IMR-90 (cell line): ENCODE data around the gene CENPM. TPM values are rescaled to one million over a fixed set of nuclear protein-coding genes. Genes with fewer than 3 reads are reported as not detected.

Experiments used
- ATAC-seq: fragments of 200-7000 bp; cut with Tn5 transposase; 2 replicates; pipeline ENCODE4 v1.9.1; 2020; ENCODE audit warnings: low read depth, mild to moderate bottlenecking, moderate library complexity
- BruUV-seq: library from RNA; stranded (reverse); fragments of 400-500 nt; replicated peaks from 2 replicates; lab custom pipeline; 2021; lab: Mats Ljungman, UMichigan
- CTCF ChIA-PET: fragments of 300-600 bp; formaldehyde crosslinking; extraction: SDS; loops from one replicate; lab custom pipeline; 2021; ENCODE audit warnings: antibody characterized with exemption; lab: Yijun Ruan, JAX
- POLR2A ChIA-PET: fragments of 300-600 bp; sonication (Branson Sonifier 250); formaldehyde crosslinking; loops from one replicate; lab custom pipeline; 2022; ENCODE audit warnings: antibody characterized with exemption; ENCODE audit not compliant: unreplicated experiment; lab: Charles Lee
- DNase-seq: peaks from one replicate; pipeline ENCODE4 v3.0.0; 2013
- H2AFZ ChIP-seq: replicated peaks from 2 replicates; pipeline ENCODE3; 2013; ENCODE audit warnings: low read length, mild to moderate bottlenecking; ENCODE audit not compliant: poor library complexity
- H2AK5ac ChIP-seq: 2 replicates; pipeline ENCODE4 v1.6.1; 2013; ENCODE audit warnings: low read depth, low read length, inconsistent platforms
- H2AK9ac ChIP-seq: replicated peaks from 2 replicates; pipeline ENCODE3; 2013; ENCODE audit warnings: mild to moderate bottlenecking, low read depth, low read length, moderate library complexity; ENCODE audit not compliant: poor library complexity
- H2BK120ac ChIP-seq: 2 replicates; pipeline ENCODE4 v1.6.1; 2013; ENCODE audit warnings: low read depth, low read length, inconsistent platforms
- H2BK15ac ChIP-seq: 3 replicates; pipeline ENCODE4 v1.6.1; 2013; ENCODE audit warnings: low read depth, low read length, inconsistent platforms
- H2BK20ac ChIP-seq: 2 replicates; pipeline ENCODE4 v1.6.1; 2013; ENCODE audit warnings: low read depth, mild to moderate bottlenecking, inconsistent platforms, low read length, moderate library complexity
- H2BK5ac ChIP-seq: 2 replicates; pipeline ENCODE4 v1.6.1; 2013; ENCODE audit warnings: mild to moderate bottlenecking, low read depth, low read length, inconsistent platforms; ENCODE audit not compliant: poor library complexity, severe bottlenecking
- H3K14ac ChIP-seq: replicated peaks from 2 replicates; pipeline ENCODE4 v1.6.1; 2013; ENCODE audit warnings: low read depth, low read length, inconsistent platforms
- H3K18ac ChIP-seq: 2 replicates; pipeline ENCODE4 v1.6.1; 2013; ENCODE audit warnings: low read depth, low read length, control low read depth
- H3K23ac ChIP-seq: 2 replicates; pipeline ENCODE4 v1.6.1; 2013; ENCODE audit warnings: low read depth, low read length, inconsistent platforms
- H3K27ac ChIP-seq: 2 replicates; pipeline ENCODE4 v1.5.1; 2013; ENCODE audit warnings: mild to moderate bottlenecking, control low read depth, low read length; ENCODE audit not compliant: insufficient read depth
- H3K27me3 ChIP-seq: 2 replicates; pipeline ENCODE4 v1.6.1; 2013; ENCODE audit warnings: low read length; ENCODE audit not compliant: control insufficient read depth, insufficient read depth
- H3K36me3 ChIP-seq: 2 replicates; pipeline ENCODE4 v1.6.1; 2013; ENCODE audit warnings: low read length, mixed read lengths; ENCODE audit not compliant: control insufficient read depth, insufficient read depth
- H3K4ac ChIP-seq: 2 replicates; pipeline ENCODE4 v1.6.1; 2013; ENCODE audit warnings: low read depth, low read length, inconsistent platforms
- H3K4me1 ChIP-seq: 2 replicates; pipeline ENCODE4 v1.6.1; 2013; ENCODE audit warnings: low read length, mixed read lengths; ENCODE audit not compliant: control insufficient read depth, insufficient read depth
- H3K4me2 ChIP-seq: 2 replicates; pipeline ENCODE4 v1.6.1; 2013; ENCODE audit warnings: low read depth, mild to moderate bottlenecking, control low read depth, low read length, moderate library complexity
- H3K4me3 ChIP-seq: 2 replicates; pipeline ENCODE4 v1.5.1; 2013; ENCODE audit warnings: low read depth, mild to moderate bottlenecking, control low read depth, low read length, moderate library complexity; ENCODE audit not compliant: insufficient read depth
- H3K56ac ChIP-seq: 2 replicates; pipeline ENCODE4 v1.6.1; 2013; ENCODE audit warnings: low read length, inconsistent platforms; ENCODE audit not compliant: insufficient read depth; ENCODE audit errors: extremely low read depth
- H3K79me1 ChIP-seq, 2 experiments: 2 replicates each; pipeline ENCODE4 v1.6.1; 2013; ENCODE audit warnings: low read length in 2 of 2, inconsistent platforms in 1 of 2, low read depth in 1 of 2
- H3K9ac ChIP-seq: 2 replicates; pipeline ENCODE4 v1.6.1; 2013; ENCODE audit warnings: low read depth, low read length, control low read depth
- H3K9me1 ChIP-seq: 2 replicates; pipeline ENCODE4 v1.6.1; 2013; ENCODE audit warnings: low read length, inconsistent platforms; ENCODE audit not compliant: insufficient read depth
- H3K9me3 ChIP-seq: 2 replicates; pipeline ENCODE4 v1.6.1; 2013; ENCODE audit warnings: low read length; ENCODE audit not compliant: control insufficient read depth, insufficient read depth
- H4K20me1 ChIP-seq: 2 replicates; pipeline ENCODE4 v1.6.1; 2013; ENCODE audit warnings: low read length, inconsistent platforms; ENCODE audit not compliant: insufficient read depth
- H4K5ac ChIP-seq: 2 replicates; pipeline ENCODE4 v1.6.1; 2013; ENCODE audit warnings: mild to moderate bottlenecking, low read depth, low read length, control low read depth
- H4K8ac ChIP-seq, 2 experiments: 2 replicates each; pipeline ENCODE4 v1.6.1; 2013; ENCODE audit warnings: low read depth in 2 of 2, low read length in 2 of 2, control low read depth in 1 of 2, inconsistent platforms in 1 of 2
- H4K91ac ChIP-seq: 2 replicates; pipeline ENCODE4 v1.6.1; 2013; ENCODE audit warnings: low read depth, low read length, inconsistent platforms; ENCODE audit not compliant: insufficient read depth
- BHLHE40 ChIP-seq: fragments of 150-350 bp; IDR thresholded peaks from 2 replicates; pipeline ENCODE4 v1.6.1; 2016; ENCODE audit warnings: mild to moderate bottlenecking, low read depth, low read length
- CEBPB ChIP-seq: IDR thresholded peaks from 2 replicates; pipeline ENCODE4 v1.6.1; 2012; ENCODE audit warnings: low read depth, low read length, improper control_type of control experiment
- CHD1 ChIP-seq: IDR thresholded peaks from 2 replicates; pipeline ENCODE4 v1.6.1; 2012; ENCODE audit warnings: low read depth, low read length, improper control_type of control experiment
- CTCF ChIP-seq: conservative IDR thresholded peaks from 2 replicates; pipeline ENCODE4 v1.5.1; 2012; ENCODE audit warnings: mild to moderate bottlenecking, low read depth, low read length, improper control_type of control experiment
- FOS ChIP-seq: fragments of 150-350 bp; IDR thresholded peaks from 2 replicates; pipeline ENCODE4 v1.6.1; 2016; ENCODE audit warnings: low read depth, low read length
- MAFK ChIP-seq: IDR thresholded peaks from 2 replicates; pipeline ENCODE4 v1.6.1; 2012; ENCODE audit warnings: low read depth, low read length, improper control_type of control experiment
- MAZ ChIP-seq: IDR thresholded peaks from 2 replicates; pipeline ENCODE4 v1.6.1; 2012; ENCODE audit warnings: low read depth, mild to moderate bottlenecking, low read length, improper control_type of control experiment, moderate library complexity, borderline replicate concordance
- NFE2L2 ChIP-seq: fragments of 150-350 bp; IDR thresholded peaks from 2 replicates; pipeline ENCODE4 v1.6.1; 2016; ENCODE audit warnings: low read depth, mild to moderate bottlenecking, low read length
- POLR2A ChIP-seq: IDR thresholded peaks from 2 replicates; pipeline ENCODE4 v1.6.1; 2012; ENCODE audit warnings: mild to moderate bottlenecking, low read depth, low read length
- RAD21 ChIP-seq: IDR thresholded peaks from 2 replicates; pipeline ENCODE4 v1.6.1; 2012; ENCODE audit warnings: low read length, improper control_type of control experiment
- RCOR1 ChIP-seq: IDR thresholded peaks from 2 replicates; pipeline ENCODE4 v1.6.1; 2012; ENCODE audit warnings: mild to moderate bottlenecking, low read length, improper control_type of control experiment; ENCODE audit not compliant: insufficient replicate concordance
- RFX5 ChIP-seq: IDR thresholded peaks from 2 replicates; pipeline ENCODE4 v1.8.0; 2012; ENCODE audit warnings: low read depth, mild to moderate bottlenecking, low read length, moderate library complexity
- SMC3 ChIP-seq: fragments of 150-350 bp; IDR thresholded peaks from 2 replicates; pipeline ENCODE4 v1.6.1; 2016; ENCODE audit warnings: low read depth, mild to moderate bottlenecking, antibody characterized with exemption, low read length, moderate library complexity
- WGBS, 2 experiments: methylation state at CpG; one replicate each; pipeline versions ENCODE4 v1.1.5 to v1.1.7; 2013; ENCODE audit warnings: missing lambda C conversion rate in 2 of 2; ENCODE audit not compliant: insufficient read length in 1 of 2; ENCODE audit errors: extremely low coverage in 2 of 2; 5-methylcytosine and 5-hydroxymethylcytosine counted together
- dilution Hi-C: fragments of 300-500 bp; cut with HindIII; formaldehyde crosslinking; loops from one replicate; pipeline ENCODE4 v1.14.3; 2018; ENCODE audit warnings: low sequenced_read_pairs; ENCODE audit not compliant: unreplicated experiment
- in situ Hi-C: fragments of 300-500 bp; cut with MboI; formaldehyde crosslinking; loops from 3 replicates; pipeline ENCODE4 v1.14.3; 2019; ENCODE audit warnings: low sequenced_read_pairs, inconsistent platforms, mixed read lengths
- intact Hi-C: fragments of 100-400 bp; cut with micrococcal nuclease; formaldehyde crosslinking; loops from 2 replicates; pipeline ENCODE4 v1.10.0; 2022
- polyA plus RNA-seq, 3 experiments: library from polyadenylated mRNA; depleted of rRNA; stranded (reverse); fragments of >200 nt; gene quantifications; 2 replicates each; pipeline ENCODE4 v1.2.3, GENCODE V29; 2012; ENCODE audit warnings: low replicate concordance in 1 of 3
- total RNA-seq: library from RNA; depleted of rRNA; stranded (reverse); fragments of >200 nt; gene quantifications from 2 replicates; pipeline ENCODE4 v1.2.3, GENCODE V29; 2012
- TF ChIP-seq, protein P1 (sequence below): fragments of 150-350 bp; IDR thresholded peaks from 2 replicates; pipeline ENCODE4 v1.6.1; 2017; ENCODE audit warnings: mild to moderate bottlenecking, antibody characterized with exemption, low read length, low read depth

CENPM gene
- total and polyA plus RNA-seq, 2 of the 4 experiments (the other 2 are of a cell fraction), result 18.1 to 20.1 TPM

GRCh38 chr22:41911001-41911611, 35.8 kb downstream of the CENPM start:
- H2BK5ac ChIP-seq, result no peak overlapping the region
- no peak overlapping the region for H2AK5ac ChIP-seq
- no peak overlapping the region for H3K27ac ChIP-seq
- H3K9me3 ChIP-seq, result no peaks in the 10 kb centered on the region
- H3K14ac ChIP-seq, result no peak overlapping the region
- H3K27me3 ChIP-seq, result peaks cover 67% of the 10 kb centered on the region
- H3K4ac ChIP-seq, result no peak overlapping the region
- ChIA-PET POLR2A (no interaction called here), CTCF (no interaction called here)
- H4K91ac ChIP-seq, result no peak overlapping the region
- no peak overlapping the region for H3K4me3 ChIP-seq
- H3K36me3 ChIP-seq, result peaks cover 2% of the 10 kb centered on the region; the same call in 1 of the 2 replicates
- no peak overlapping the region for H2BK120ac ChIP-seq
- in situ Hi-C loops, result no loop called here
- no peak for DNase-seq
- peaks cover 2% of the 10 kb centered on the region; the same call in 1 of the 2 replicates for H3K4me1 ChIP-seq
- no peak overlapping the region for H2BK20ac ChIP-seq
- H2BK15ac ChIP-seq, result no peak overlapping the region
- H2AFZ ChIP-seq, result peak overlapping the region; percentile 67
- no peak for ATAC-seq
- no peak overlapping the region for H3K18ac ChIP-seq
- BruUV-seq, result no TSS peak
- no peak overlapping the region for H4K8ac ChIP-seq
- H3K9ac ChIP-seq, result no peak overlapping the region
- intact Hi-C loops, result no loop called here
- dilution Hi-C loops, result no loop called here
- H2AK9ac ChIP-seq, result no peak overlapping the region
- H3K9me1 ChIP-seq, result no peaks in the 10 kb centered on the region
- H4K20me1 ChIP-seq, result peaks cover 7% of the 10 kb centered on the region
- no peaks in the 10 kb centered on the region for H3K79me1 ChIP-seq
- WGBS, 2 experiments, result 10% methylated on average over 20 of the region's 37 CpGs; no CpG with 5 or more reads in 1 of the 2 experiments
- no peak overlapping the region for H4K5ac ChIP-seq
- TF ChIP-seq SMC3 (no peak), FOS (no peak), CHD1 (no peak), CTCF (no peak), MAFK (no peak), NFE2L2 (no peak), BHLHE40 (no peak), RAD21 (no peak), RFX5 (no peak), MAZ (no peak), RCOR1 (no peak), POLR2A (no peak), CEBPB (no peak)
- TF ChIP-seq, protein P1, sequence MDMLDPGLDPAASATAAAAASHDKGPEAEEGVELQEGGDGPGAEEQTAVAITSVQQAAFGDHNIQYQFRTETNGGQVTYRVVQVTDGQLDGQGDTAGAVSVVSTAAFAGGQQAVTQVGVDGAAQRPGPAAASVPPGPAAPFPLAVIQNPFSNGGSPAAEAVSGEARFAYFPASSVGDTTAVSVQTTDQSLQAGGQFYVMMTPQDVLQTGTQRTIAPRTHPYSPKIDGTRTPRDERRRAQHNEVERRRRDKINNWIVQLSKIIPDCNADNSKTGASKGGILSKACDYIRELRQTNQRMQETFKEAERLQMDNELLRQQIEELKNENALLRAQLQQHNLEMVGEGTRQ, result no peak
- no peak overlapping the region; the same call in 1 of the 2 replicates for H3K4me2 ChIP-seq
- H3K23ac ChIP-seq, result no peak overlapping the region
- no peak overlapping the region for H3K56ac ChIP-seq
